H1 (cell line): ENCODE measurements around the gene CCDC192. TPM values are rescaled to one million over a fixed set of nuclear protein-coding genes. Genes with fewer than 3 reads are reported as not detected.
"Not testable (repeated sequence)": the region's sequence is repeated elsewhere in the genome, so short reads cannot be mapped to it uniquely, and the experiment has no call there.

ENCODE experiments used
- CTCF ChIA-PET: fragments of 300-600 bp; sonication (Branson Sonifier 250); formaldehyde crosslinking; loops from one replicate; lab custom pipeline; 2021; ENCODE audit not compliant: partially characterized antibody; lab: Charles Lee
- POLR2A ChIA-PET: fragments of 300-600 bp; sonication (Branson Sonifier 250); formaldehyde crosslinking; loops from one replicate; lab custom pipeline; 2021; ENCODE audit warnings: inconsistent platforms; ENCODE audit not compliant: partially characterized antibody; lab: Charles Lee
- DNase-seq, 2 experiments: peaks; one replicate each; pipeline versions ENCODE4 v3.0.0 to v3.0.0-alpha.2; 2010 to 2022; ENCODE audit warnings: low spot score in 2 of 2, low read depth in 1 of 2, mixed read lengths in 1 of 2
- FAIRE-seq: peaks from 2 replicates; lab custom pipeline; 2011; peaks lifted over from hg19 to GRCh38; lab: Jason Lieb, UNC
- H2AFZ ChIP-seq: 2 replicates; pipeline ENCODE4 v1.8.1; 2012; ENCODE audit warnings: low read length, inconsistent platforms
- H2AK5ac ChIP-seq: 2 replicates; pipeline ENCODE4 v1.6.1; 2013; ENCODE audit warnings: low read depth, low read length
- H2BK120ac ChIP-seq: replicated peaks from 2 replicates; pipeline ENCODE3; 2013; ENCODE audit warnings: low read depth, low read length, inconsistent platforms
- H2BK12ac ChIP-seq: 2 replicates; pipeline ENCODE4 v1.6.1; 2013; ENCODE audit warnings: low read depth, low read length
- H2BK15ac ChIP-seq: 2 replicates; pipeline ENCODE4 v1.6.1; 2013; ENCODE audit warnings: low read length
- H2BK20ac ChIP-seq: 2 replicates; pipeline ENCODE4 v1.6.1; 2013; ENCODE audit warnings: low read length
- H2BK5ac ChIP-seq: 2 replicates; pipeline ENCODE4 v1.6.1; 2013; ENCODE audit warnings: low read depth, low read length
- H3K14ac ChIP-seq: 2 replicates; pipeline ENCODE4 v1.6.1; 2013; ENCODE audit warnings: inconsistent platforms; ENCODE audit not compliant: insufficient read length
- H3K18ac ChIP-seq: 2 replicates; pipeline ENCODE4 v1.6.1; 2013; ENCODE audit warnings: low read length; ENCODE audit errors: extremely low read depth
- H3K23ac ChIP-seq: 2 replicates; pipeline ENCODE4 v1.6.1; 2013; ENCODE audit warnings: inconsistent platforms; ENCODE audit not compliant: insufficient read length
- H3K23me2 ChIP-seq: 2 replicates; pipeline ENCODE4 v1.6.1; 2013; ENCODE audit warnings: low read depth, low read length
- H3K27ac ChIP-seq: 2 replicates; pipeline ENCODE4 v1.6.1; 2011; ENCODE audit warnings: low read depth, low read length, inconsistent platforms
- H3K27me3 ChIP-seq, 4 experiments: replicated peaks in 1 of 4; 1 replicate in 1 of 4; 2 replicates in 3 of 4; pipeline versions ENCODE4 v1.6.1 to v1.8.1; 2011 to 2013; ENCODE audit warnings: low read length in 3 of 4, mild to moderate bottlenecking in 3 of 4, inconsistent platforms in 2 of 4, mixed read lengths in 2 of 4, moderate library complexity in 1 of 4; ENCODE audit not compliant: control insufficient read depth in 3 of 4, insufficient read depth in 3 of 4; ENCODE audit errors: extremely low read depth in 1 of 4
- H3K36me3 ChIP-seq, 4 experiments: 2 replicates each; pipeline versions ENCODE4 v1.6.1 to v1.8.1; 2011 to 2013; ENCODE audit warnings: mild to moderate bottlenecking in 4 of 4, low read length in 3 of 4, moderate library complexity in 2 of 4, control low read depth in 1 of 4, inconsistent platforms in 1 of 4; ENCODE audit not compliant: insufficient read depth in 4 of 4, control insufficient read depth in 2 of 4
- H3K4ac ChIP-seq: replicated peaks from 2 replicates; pipeline ENCODE3; 2013; ENCODE audit warnings: low read length, low read depth, mixed read lengths, inconsistent platforms; ENCODE audit not compliant: insufficient read length
- H3K4me1 ChIP-seq, 4 experiments: replicated peaks in 1 of 4; 1 replicate in 1 of 4; 2 replicates in 3 of 4; pipeline versions ENCODE4 v1.6.1 to v1.8.1; 2011 to 2013; ENCODE audit warnings: low read length in 3 of 4, inconsistent platforms in 2 of 4, mixed read lengths in 1 of 4; ENCODE audit not compliant: insufficient read depth in 4 of 4, control insufficient read depth in 3 of 4
- H3K4me2 ChIP-seq, 2 experiments: 2 replicates each; pipeline versions ENCODE4 v1.6.1 to v1.8.1; 2011 to 2013; ENCODE audit warnings: low read depth in 2 of 2, low read length in 2 of 2, control low read depth in 1 of 2, inconsistent platforms in 1 of 2, mild to moderate bottlenecking in 1 of 2; ENCODE audit not compliant: insufficient read depth in 1 of 2
- H3K4me3 ChIP-seq, 4 experiments: fragments of 200-600, 300-600 bp in 1 of 4; sonication (generic), shearing (Covaris generic), sonication (Bioruptor Twin) in 1 of 4; 2 replicates each; pipeline versions ENCODE4 v1.5.1 to v1.8.1; 2011 to 2016; ENCODE audit warnings: low read length in 4 of 4, low read depth in 3 of 4, control low read depth in 2 of 4, inconsistent platforms in 2 of 4, mild to moderate bottlenecking in 2 of 4, mixed read lengths in 1 of 4, moderate library complexity in 1 of 4; ENCODE audit not compliant: insufficient read depth in 2 of 4; ENCODE audit errors: extremely low read depth in 1 of 4
- H3K56ac ChIP-seq: replicated peaks from 2 replicates; pipeline ENCODE3; 2013; ENCODE audit warnings: low read depth, mild to moderate bottlenecking, mixed read lengths, low read length, inconsistent platforms; ENCODE audit not compliant: insufficient read length
- H3K79me1 ChIP-seq: 2 replicates; pipeline ENCODE4 v1.6.1; 2013; ENCODE audit warnings: low read depth, low read length, control low read depth
- H3K79me2 ChIP-seq, 2 experiments: 2 replicates each; pipeline versions ENCODE4 v1.6.1 to v1.8.1; 2012 to 2013; ENCODE audit warnings: low read length in 2 of 2, mild to moderate bottlenecking in 2 of 2, inconsistent platforms in 1 of 2; ENCODE audit not compliant: insufficient read depth in 2 of 2, control insufficient read depth in 1 of 2
- H3K9ac ChIP-seq, 4 experiments: replicated peaks in 1 of 4; 1 replicate in 1 of 4; 2 replicates in 3 of 4; pipeline versions ENCODE4 v1.6.1 to v1.8.1; 2011 to 2013; ENCODE audit warnings: low read depth in 3 of 4, low read length in 3 of 4, control low read depth in 2 of 4, mild to moderate bottlenecking in 2 of 4, moderate library complexity in 2 of 4, inconsistent platforms in 1 of 4; ENCODE audit errors: extremely low read depth in 1 of 4
- H3K9me3 ChIP-seq, 2 experiments: 2 replicates each; pipeline versions ENCODE4 v1.6.1 to v1.8.1; 2012 to 2013; ENCODE audit warnings: mild to moderate bottlenecking in 2 of 2, moderate library complexity in 2 of 2, control low read depth in 1 of 2, inconsistent platforms in 1 of 2, low read depth in 1 of 2, low read length in 1 of 2, mixed read lengths in 1 of 2; ENCODE audit not compliant: insufficient read depth in 2 of 2
- H4K20me1 ChIP-seq, 2 experiments: replicated peaks in 1 of 2; 2 replicates each; pipeline versions ENCODE3 to v1.8.1; 2011 to 2013; ENCODE audit warnings: inconsistent platforms in 2 of 2, low read length in 2 of 2, mild to moderate bottlenecking in 1 of 2; ENCODE audit not compliant: insufficient read depth in 2 of 2, control insufficient read depth in 1 of 2
- H4K5ac ChIP-seq: 2 replicates; pipeline ENCODE4 v1.6.1; 2013; ENCODE audit warnings: low read length, low read depth, mixed read lengths, inconsistent platforms; ENCODE audit not compliant: insufficient read length
- H4K8ac ChIP-seq: 2 replicates; pipeline ENCODE4 v1.8.0; 2013; ENCODE audit warnings: mild to moderate bottlenecking, moderate library complexity, low read length, inconsistent platforms; ENCODE audit not compliant: insufficient read depth; ENCODE audit errors: extremely low read depth
- H4K91ac ChIP-seq: replicated peaks from 2 replicates; pipeline ENCODE3; 2013; ENCODE audit warnings: low read length, mixed read lengths, inconsistent platforms; ENCODE audit not compliant: insufficient read length
- ASH2L ChIP-seq: fragments of 200-600, 300-600 bp; sonication (generic); IDR thresholded peaks from one replicate; pipeline ENCODE4 v1.7.1; 2017; ENCODE audit warnings: low read length
- PHF8 ChIP-seq: fragments of 200-600 bp; sonication (generic); conservative IDR thresholded peaks from 2 replicates; pipeline ENCODE4 v1.7.1; 2012; ENCODE audit warnings: low read depth, mild to moderate bottlenecking, inconsistent platforms, low read length, moderate library complexity
- POLR2AphosphoS5 ChIP-seq: IDR thresholded peaks from 2 replicates; pipeline ENCODE4 v1.6.1; 2011; ENCODE audit warnings: low read depth, low read length
- RBBP5 ChIP-seq: IDR thresholded peaks from 2 replicates; pipeline ENCODE4 v1.7.1; 2012; ENCODE audit warnings: low read depth, mild to moderate bottlenecking, inconsistent platforms, low read length, moderate library complexity, borderline replicate concordance
- TAF1 ChIP-seq: IDR thresholded peaks from 2 replicates; pipeline ENCODE4 v1.6.1; 2011; ENCODE audit warnings: mild to moderate bottlenecking, low read depth, low read length
- TCF12 ChIP-seq: IDR thresholded peaks from 2 replicates; pipeline ENCODE4 v1.6.1; 2011; ENCODE audit warnings: low read depth, mild to moderate bottlenecking, low read length
- WGBS, 2 experiments: shearing (Covaris generic) in 1 of 2; methylation state at CpG; one replicate each; pipeline versions ENCODE4 v1.1.6 to v1.1.7; 2013 to 2015; ENCODE audit warnings: low lambda C conversion rate in 2 of 2, mixed read lengths in 2 of 2, inconsistent platforms in 1 of 2, low coverage in 1 of 2, missing lambda C conversion rate in 1 of 2; ENCODE audit not compliant: insufficient replicate concordance in 2 of 2, insufficient coverage in 1 of 2, insufficient read length in 1 of 2; ENCODE audit errors: extremely low coverage in 1 of 2, missing lambda C conversion rate in 1 of 2; 5-methylcytosine and 5-hydroxymethylcytosine counted together
- polyA plus RNA-seq, 7 experiments: library from polyadenylated mRNA; depleted of rRNA in 3 of 7; stranded (reverse) in 5 of 7; unstranded in 2 of 7; fragments of >200 nt in 5 of 7; fragments of 200-250 nt in 2 of 7; gene quantifications; 1 replicate in 5 of 7; 2 replicates in 1 of 7; 4 replicates in 1 of 7; pipeline versions ENCODE4 v1.2.1 to v1.2.3, GENCODE V29; 2011 to 2013; ENCODE audit warnings: missing spikeins in 2 of 7, mixed read lengths in 2 of 7
- total RNA-seq: library from RNA; stranded (reverse); fragmentation: NEBNext Ultra II Directional; extraction: Animal tissue kit (Norgen Biotek cat#: 25700); gene quantifications from 2 replicates; pipeline ENCODE4 v1.2.1, GENCODE V29; 2021

CCDC192 gene
- total and polyA plus RNA-seq, 2 of the 8 experiments (the other 6 are each of a cell fraction or from before 2014, with no cell fraction given), result 0.61 TPM; not detected in 1

- H2BK15ac ChIP-seq, H4K5ac ChIP-seq, H2BK20ac ChIP-seq, H4K20me1 ChIP-seq, FAIRE-seq, H3K27me3 ChIP-seq, H3K36me3 ChIP-seq, H3K14ac ChIP-seq, H3K79me1 ChIP-seq, H3K4ac ChIP-seq, H2BK12ac ChIP-seq, H4K91ac ChIP-seq, H2BK120ac ChIP-seq, H3K23me2 ChIP-seq, H3K56ac ChIP-seq, H3K27ac ChIP-seq, H2AK5ac ChIP-seq, H3K23ac ChIP-seq, H2BK5ac ChIP-seq, H3K4me1 ChIP-seq, H3K9me3 ChIP-seq, H4K8ac ChIP-seq, H2AFZ ChIP-seq, H3K9ac ChIP-seq, H3K79me2 ChIP-seq: not testable (repeated sequence)
- ChIA-PET POLR2A (interaction anchor here (0.8 to 1.7 kb wide), 3 partner anchors 9 to 797 kb away, joined by 3 to 4 read pairs (median 3); no protein-coding TSS in a partner anchor), CTCF (interaction anchor here (0.6 to 1.2 kb wide), 2 partner anchors 17 to 122 kb away, joined by 3 read pairs; no protein-coding TSS in a partner anchor)
- DNase-seq, result peak in 1 of 2 experiments; percentile 80
- 6% methylated on average over 14 of the region's 14 CpGs; no CpG with 5 or more reads in 1 of the 2 experiments for WGBS, 2 experiments
- Histone ChIP-seq H3K4me3 (peak overlapping the region; percentile 37 to 58 (median 47)), H3K4me2 (peak overlapping the region; percentile 48 to 51; a peak in 3 of 4 replicates), H3K18ac (peak overlapping the region; percentile 48; the same call in 1 of the 2 replicates)
- TF ChIP-seq TAF1, result peak; percentile 48
- peak; percentile 39 for TF ChIP-seq POLR2AphosphoS5
- 0 out of 2 replicates have a peak, but pooled peaks have one; percentile 15 for TF ChIP-seq TCF12
- TF ChIP-seq PHF8, result 0 out of 2 replicates have a peak, but pooled peaks have one; percentile 30
- TF ChIP-seq RBBP5, result 0 out of 2 replicates have a peak, but pooled peaks have one; percentile 40
- TF ChIP-seq ASH2L, result peak; percentile 37
Measured at GRCh38 chr5:127739348-127739747, 36.2 kb downstream of the CCDC192 start.
